Vagina (tissue), 2 donors: ENCODE measurements around the gene PRR5L.

Source experiments
- POLR2A ChIP-seq, 2 donors: fragments of 450-650 bp; IDR thresholded peaks; one replicate each; pipeline ENCODE4 v1.6.1; 2017; ENCODE audit warnings: antibody characterized with exemption in 2 of 2, mild to moderate bottlenecking in 2 of 2, moderate library complexity in 2 of 2
- POLR2AphosphoS5 ChIP-seq, 2 donors: sonication (generic); formaldehyde crosslinking; IDR thresholded peaks; one replicate each; pipeline ENCODE4 v1.9.0; 2017; ENCODE audit warnings: antibody characterized with exemption in 2 of 2, mild to moderate bottlenecking in 2 of 2, low read depth in 1 of 2; ENCODE audit not compliant: insufficient read depth in 1 of 2
- TF ChIP-seq, protein P1 (sequence below), 3 experiments: fragments of 450-650 bp in 2 of 3; fragments of 200-600 bp in 1 of 3; sonication (generic) in 1 of 3; IDR thresholded peaks; one replicate each; pipeline ENCODE4 v1.5.1; 2017 to 2019; ENCODE audit warnings: antibody characterized with exemption in 3 of 3, mild to moderate bottlenecking in 2 of 3, moderate library complexity in 2 of 3

DNA sequence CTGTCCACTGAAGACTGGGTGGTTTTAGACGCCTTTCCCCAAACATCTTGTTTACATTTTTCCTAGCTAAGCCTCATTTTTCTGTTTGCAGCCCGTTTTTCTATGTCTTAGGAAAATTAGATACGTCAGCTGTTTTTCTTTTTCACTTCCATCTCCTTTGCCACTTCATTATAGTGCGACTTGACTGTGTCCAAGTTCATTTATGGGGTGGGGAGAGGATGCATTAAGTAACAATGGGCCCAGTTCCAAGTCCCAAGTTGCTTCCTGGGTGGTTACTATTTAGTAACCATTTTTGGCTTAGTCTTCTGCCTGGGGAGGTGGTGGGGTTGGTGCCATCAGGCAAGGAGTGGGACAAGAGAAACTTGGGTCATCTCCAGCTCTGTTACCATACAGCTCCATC, 131.0 kb downstream of the PRR5L start:
- TF ChIP-seq, protein P1, sequence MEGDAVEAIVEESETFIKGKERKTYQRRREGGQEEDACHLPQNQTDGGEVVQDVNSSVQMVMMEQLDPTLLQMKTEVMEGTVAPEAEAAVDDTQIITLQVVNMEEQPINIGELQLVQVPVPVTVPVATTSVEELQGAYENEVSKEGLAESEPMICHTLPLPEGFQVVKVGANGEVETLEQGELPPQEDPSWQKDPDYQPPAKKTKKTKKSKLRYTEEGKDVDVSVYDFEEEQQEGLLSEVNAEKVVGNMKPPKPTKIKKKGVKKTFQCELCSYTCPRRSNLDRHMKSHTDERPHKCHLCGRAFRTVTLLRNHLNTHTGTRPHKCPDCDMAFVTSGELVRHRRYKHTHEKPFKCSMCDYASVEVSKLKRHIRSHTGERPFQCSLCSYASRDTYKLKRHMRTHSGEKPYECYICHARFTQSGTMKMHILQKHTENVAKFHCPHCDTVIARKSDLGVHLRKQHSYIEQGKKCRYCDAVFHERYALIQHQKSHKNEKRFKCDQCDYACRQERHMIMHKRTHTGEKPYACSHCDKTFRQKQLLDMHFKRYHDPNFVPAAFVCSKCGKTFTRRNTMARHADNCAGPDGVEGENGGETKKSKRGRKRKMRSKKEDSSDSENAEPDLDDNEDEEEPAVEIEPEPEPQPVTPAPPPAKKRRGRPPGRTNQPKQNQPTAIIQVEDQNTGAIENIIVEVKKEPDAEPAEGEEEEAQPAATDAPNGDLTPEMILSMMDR (IDR thresholded peaks at IDR 0.05), result no peak
- no peak for TF ChIP-seq POLR2A (IDR thresholded peaks at IDR 0.05)
- no peak for TF ChIP-seq POLR2AphosphoS5 (IDR thresholded peaks at IDR 0.05; ENCODE audit: insufficient read depth in 1 of 2, low read depth in 1 of 2)
